ENCODE data around the gene C1QTNF5.

C1QTNF5 gene

DNA sequence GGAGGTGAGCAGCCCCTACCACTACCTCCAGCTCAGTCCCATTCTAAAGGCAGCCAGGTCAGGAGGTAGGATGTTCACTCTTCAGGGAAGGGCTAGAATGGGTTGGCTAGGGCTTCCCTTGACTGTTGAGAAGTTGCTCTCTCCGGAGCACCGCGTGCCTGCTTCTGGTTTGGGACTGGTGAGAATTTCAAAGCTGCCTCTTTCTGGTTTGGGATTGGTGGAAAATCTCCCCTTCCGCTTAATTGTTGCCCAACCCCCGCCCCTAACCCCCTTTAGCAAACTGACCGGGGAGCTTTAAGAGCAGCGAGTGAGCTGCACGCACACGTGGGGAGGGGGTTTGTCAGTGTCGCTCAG is 40.1 kb upstream of the C1QTNF5 start:
- TF ChIP-seq, protein P1, sequence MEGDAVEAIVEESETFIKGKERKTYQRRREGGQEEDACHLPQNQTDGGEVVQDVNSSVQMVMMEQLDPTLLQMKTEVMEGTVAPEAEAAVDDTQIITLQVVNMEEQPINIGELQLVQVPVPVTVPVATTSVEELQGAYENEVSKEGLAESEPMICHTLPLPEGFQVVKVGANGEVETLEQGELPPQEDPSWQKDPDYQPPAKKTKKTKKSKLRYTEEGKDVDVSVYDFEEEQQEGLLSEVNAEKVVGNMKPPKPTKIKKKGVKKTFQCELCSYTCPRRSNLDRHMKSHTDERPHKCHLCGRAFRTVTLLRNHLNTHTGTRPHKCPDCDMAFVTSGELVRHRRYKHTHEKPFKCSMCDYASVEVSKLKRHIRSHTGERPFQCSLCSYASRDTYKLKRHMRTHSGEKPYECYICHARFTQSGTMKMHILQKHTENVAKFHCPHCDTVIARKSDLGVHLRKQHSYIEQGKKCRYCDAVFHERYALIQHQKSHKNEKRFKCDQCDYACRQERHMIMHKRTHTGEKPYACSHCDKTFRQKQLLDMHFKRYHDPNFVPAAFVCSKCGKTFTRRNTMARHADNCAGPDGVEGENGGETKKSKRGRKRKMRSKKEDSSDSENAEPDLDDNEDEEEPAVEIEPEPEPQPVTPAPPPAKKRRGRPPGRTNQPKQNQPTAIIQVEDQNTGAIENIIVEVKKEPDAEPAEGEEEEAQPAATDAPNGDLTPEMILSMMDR (IDR thresholded peaks at IDR 0.05; ENCODE audit: extremely low read depth, missing control alignments), result no peak
- no peak for DNase-seq (ENCODE audit: low spot score)

DNA sequence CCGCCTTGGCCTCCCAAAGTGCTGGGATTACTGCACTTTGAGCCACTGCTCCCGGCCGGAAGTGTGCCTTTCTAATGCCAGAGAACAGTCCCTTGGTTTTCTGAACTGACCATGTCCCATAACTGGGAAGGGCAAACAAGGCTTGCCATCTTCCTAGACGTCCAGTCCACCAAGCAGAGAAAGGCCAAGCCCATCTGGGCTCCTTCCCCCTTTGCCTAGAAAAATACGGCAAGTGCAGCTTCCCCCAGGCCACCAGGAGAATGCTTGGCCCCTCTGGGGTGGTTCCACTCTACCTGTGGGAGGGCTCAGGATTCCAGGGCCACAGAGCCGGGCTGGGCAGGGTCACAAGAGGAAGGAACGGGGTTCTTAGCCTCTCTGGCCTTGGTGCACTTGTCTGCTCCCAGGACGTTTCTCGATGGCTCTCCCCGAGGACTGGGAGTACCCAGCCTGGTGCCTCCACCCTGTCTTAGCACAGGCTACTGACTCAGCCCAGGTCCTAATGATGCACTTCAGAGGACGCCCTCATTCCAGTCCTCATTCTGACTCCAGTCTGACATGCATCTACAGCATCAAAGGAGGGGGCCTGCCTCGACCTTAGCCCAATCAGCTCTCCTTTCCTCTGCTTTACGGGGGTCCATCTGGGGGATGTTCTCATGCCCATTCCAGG is 39.6 kb upstream of the C1QTNF5 start:
- TF ChIP-seq, protein P1 (IDR thresholded peaks at IDR 0.05; ENCODE audit: extremely low read depth, missing control alignments), result no peak
- DNase-seq (ENCODE audit: low spot score), result no peak

DNA sequence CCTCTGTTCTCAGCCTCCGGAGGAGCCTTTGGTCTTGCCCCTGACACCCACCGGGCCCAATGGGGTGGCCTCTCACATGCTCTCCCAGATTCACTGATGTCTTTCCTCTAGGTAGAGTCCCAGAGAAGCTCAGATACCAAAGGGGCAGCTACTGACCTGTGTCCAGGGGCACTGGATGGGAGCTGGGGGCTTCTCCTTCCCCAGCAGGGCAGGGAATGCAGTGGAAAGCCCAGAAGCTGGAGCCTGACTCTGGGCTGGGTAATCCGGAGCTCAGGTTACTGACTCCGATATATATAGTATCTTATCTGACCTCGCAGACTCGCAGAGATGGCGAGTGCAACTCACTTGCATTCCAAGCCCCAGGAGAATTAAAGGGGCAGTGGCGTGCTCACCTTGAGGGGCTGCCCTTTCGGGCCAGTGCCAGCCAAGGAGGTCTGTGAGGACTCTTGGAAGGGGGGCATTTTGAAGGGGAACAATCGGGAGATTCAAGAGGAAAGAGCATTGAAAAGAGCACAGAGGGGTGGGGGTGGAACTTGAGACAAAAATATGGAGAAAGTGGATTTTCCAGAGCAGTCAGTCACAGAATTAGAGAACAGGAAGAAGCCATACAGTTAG is 38.3 kb upstream of the C1QTNF5 start:
- no peak for DNase-seq (ENCODE audit: low spot score)
- TF ChIP-seq, protein P1 (IDR thresholded peaks at IDR 0.05; ENCODE audit: extremely low read depth, missing control alignments), result no peak

DNA sequence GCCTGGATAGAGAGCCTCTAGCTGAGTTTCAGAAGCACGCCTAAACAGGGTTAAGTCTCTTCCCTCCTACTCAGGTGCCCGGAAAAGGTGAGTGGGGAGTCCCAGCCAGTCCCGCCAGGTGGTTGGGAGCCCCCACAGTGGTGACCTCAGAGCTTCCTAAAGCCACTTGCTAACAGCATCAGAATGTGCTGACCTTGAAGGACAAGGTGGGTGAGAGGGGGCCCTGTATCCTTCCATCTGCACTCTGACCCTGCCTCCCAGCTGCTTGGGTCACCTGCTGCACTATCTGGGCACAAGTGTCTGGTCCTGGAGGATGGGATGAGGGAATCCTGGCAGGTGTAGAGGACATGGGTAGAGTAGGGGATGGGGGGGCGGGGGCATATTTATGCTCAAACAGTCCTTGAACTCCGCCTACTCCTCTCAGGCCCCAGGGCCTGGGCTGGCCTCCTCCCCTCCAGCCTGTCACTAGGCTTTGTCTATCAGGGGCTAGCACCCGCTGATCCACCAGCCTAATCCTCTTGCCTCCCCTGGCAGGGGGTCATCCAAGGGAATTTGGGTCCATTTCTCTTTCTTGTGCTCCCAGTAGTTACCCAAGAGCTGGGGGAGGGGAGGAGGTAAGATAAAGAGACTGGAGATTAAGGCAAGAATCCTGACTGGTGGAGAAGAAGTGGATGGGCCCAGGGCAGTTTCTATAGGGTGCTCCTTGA is 37.4 kb upstream of the C1QTNF5 start:
- DNase-seq (ENCODE audit: low spot score), result no peak
- TF ChIP-seq, protein P1 (IDR thresholded peaks at IDR 0.05; ENCODE audit: extremely low read depth, missing control alignments), result no peak

DNA sequence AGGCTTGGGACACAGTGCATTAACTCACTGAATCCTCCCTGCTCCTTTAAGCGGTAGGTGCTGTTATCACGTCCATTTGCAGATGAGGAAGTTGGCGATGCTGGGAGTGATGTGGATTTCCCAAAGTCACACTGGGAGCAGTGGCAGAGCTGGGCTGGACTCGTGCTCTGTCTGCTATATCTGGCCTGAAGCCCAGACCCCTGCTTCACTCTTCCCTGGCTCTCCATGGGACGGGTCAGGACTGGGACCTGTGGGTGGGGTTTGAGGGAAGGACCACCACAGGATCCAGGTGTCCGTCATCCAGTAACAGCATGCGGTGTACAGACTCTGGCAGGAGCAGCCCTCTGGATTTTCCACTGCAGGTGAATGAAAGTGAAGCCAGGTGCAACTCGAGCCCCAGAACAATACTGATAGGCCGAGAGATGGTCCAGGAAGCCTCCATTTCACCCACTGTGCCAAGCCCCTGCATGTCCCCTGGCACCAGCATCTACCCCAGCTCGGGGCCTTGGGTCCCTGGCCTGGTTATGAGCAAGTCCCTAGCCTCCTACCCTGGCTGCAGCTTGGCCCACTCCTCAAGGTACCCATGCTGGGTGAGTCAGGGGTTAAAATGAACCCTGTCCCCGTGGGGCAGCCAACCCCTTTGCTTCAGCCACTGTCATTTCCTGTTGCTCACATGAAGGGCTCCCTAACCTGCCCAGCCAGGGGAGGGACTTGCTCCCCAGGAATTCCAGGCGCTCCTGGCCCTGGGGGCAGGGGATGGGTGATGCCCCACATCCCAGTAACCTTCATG is 36.6 kb upstream of the C1QTNF5 start:
- TF ChIP-seq, protein P1 (IDR thresholded peaks at IDR 0.05; ENCODE audit: extremely low read depth, missing control alignments), result no peak
- no peak for DNase-seq (ENCODE audit: low spot score)

DNA sequence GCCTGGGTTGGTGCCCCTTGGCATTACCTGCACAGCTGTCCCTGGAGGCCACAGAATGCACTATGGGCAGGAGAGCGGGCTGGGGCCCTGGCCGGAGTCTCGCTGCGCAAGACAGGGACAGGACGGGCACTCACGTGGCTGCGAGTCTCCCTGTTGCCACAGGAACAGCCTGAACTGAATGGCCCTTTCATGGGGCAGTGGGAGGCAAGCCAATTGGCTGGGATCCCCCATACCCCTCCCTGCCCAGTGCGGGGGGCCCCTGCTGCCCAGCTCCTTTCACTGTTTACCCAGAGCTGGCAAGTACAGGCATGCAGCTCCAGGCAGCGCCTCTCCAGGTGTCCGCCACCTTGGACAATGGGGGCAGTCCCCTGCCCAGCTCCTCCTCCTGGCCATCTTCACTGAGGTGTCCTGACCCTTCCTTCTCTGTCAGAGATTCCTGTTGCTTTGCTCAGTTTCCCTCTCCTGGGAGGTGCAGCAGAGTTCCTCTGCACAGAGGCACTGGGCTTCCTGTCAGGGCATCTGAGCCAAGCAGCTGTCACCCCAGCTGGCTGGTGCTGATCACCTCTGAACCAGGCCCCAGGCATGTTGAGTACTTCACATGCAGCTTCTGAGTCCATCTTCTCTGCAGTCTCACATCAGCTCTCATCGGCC is 35.6 kb upstream of the C1QTNF5 start:
- DNase-seq (ENCODE audit: low spot score), result no peak
- TF ChIP-seq, protein P1 (IDR thresholded peaks at IDR 0.05; ENCODE audit: extremely low read depth, missing control alignments), result no peak
